ENCODE measurements around the gene SH3RF3. TPM values are rescaled to one million over a fixed set of nuclear protein-coding genes. Genes with fewer than 3 reads are reported as not detected.
A peak's percentile ranks its signal among the peaks of the same experiment; 100 is the strongest.

SH3RF3 gene
- total RNA-seq, 1 donor from 2014 or later: 7.9 TPM

GRCh38 chr2:109208071-109208950, 79.3 kb downstream of the SH3RF3 start:
- peaks cover 9% of the 10 kb centered on the region for H3K9me3 ChIP-seq (replicated peaks)
- intact Hi-C loops (cut with micrococcal nuclease): no loop called here
- H3K27ac ChIP-seq (replicated peaks): peak overlapping the region; percentile 64

GRCh38 chr2:109208951-109209335, 79.9 kb downstream of the SH3RF3 start:
- DNase-seq: no peak

More at GRCh38 chr2:109208071-109208950, 79.3 kb downstream of the SH3RF3 start:
- no peaks in the 10 kb centered on the region for H3K36me3 ChIP-seq
- TF ChIP-seq CTCF (IDR thresholded peaks at IDR 0.05; ENCODE audit: borderline replicate concordance): peak; percentile 19
- no peaks in the 10 kb centered on the region for H3K27me3 ChIP-seq (ENCODE audit: low read depth)
- no peak overlapping the region for H3K4me3 ChIP-seq
- peaks cover 59% of the 10 kb centered on the region for H3K4me1 ChIP-seq
- no peak for DNase-seq

DNA sequence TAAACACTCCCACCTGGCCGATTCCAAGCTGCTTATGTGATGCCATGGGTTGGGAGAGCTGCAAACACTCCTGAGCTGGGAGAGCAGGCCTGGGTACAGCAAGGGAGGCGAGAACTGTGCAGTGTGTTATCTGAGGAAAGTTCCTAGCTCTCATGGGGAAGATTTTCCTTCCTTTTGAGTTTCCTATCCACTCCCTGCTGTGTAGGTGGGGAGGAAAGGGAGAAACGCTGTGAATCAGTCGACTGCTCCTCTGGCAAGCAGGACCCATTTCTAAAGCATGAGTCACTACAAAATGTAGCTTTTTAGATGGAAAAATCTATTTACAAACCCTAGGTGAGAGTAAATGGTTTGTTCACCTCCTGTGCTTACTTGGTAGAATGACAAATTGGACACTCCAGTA, 80.4 kb downstream of the SH3RF3 start:
- no peaks in the 10 kb centered on the region for H3K36me3 ChIP-seq
- no peak overlapping the region for H3K4me3 ChIP-seq
- intact Hi-C loops (cut with micrococcal nuclease): no loop called here
- no peaks in the 10 kb centered on the region for H3K27me3 ChIP-seq (ENCODE audit: low read depth)
- peaks cover 70% of the 10 kb centered on the region for H3K4me1 ChIP-seq
- TF ChIP-seq CTCF (IDR thresholded peaks at IDR 0.05; ENCODE audit: borderline replicate concordance): no peak
- H3K27ac ChIP-seq (replicated peaks): peak overlapping the region; percentile 64
- H3K9me3 ChIP-seq (replicated peaks): peaks cover 9% of the 10 kb centered on the region
- no peak for DNase-seq

More at GRCh38 chr2:109208951-109209335, 79.9 kb downstream of the SH3RF3 start:
- Histone ChIP-seq H3K27me3 (ENCODE audit: low read depth) (no peaks in the 10 kb centered on the region), H3K36me3 (no peaks in the 10 kb centered on the region), H3K4me3 (no peak overlapping the region), H3K27ac (replicated peaks) (peak overlapping the region; percentile 64), H3K4me1 (peaks cover 65% of the 10 kb centered on the region), H3K9me3 (replicated peaks) (peaks cover 9% of the 10 kb centered on the region)
- intact Hi-C loops (cut with micrococcal nuclease): no loop called here
- no peak for TF ChIP-seq CTCF (IDR thresholded peaks at IDR 0.05; ENCODE audit: borderline replicate concordance)

DNA sequence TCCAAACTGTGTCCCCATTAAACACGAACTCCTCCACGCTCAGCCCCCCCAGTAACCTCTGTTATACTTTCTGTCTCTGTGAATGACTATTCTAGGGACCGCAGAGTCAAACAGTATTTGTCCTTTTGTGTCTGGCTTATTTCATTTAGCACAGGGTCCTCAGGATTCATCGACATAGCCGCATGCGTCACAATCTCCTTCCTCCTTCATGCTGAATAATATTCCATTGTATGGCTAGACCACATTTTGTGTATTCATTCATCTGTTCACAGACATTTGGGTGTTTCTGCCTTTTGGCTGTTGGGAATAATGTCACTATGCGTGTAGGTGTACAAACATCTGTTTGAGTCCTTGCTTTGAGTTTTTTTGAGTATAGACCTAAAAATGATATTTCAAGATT, 80.9 kb downstream of the SH3RF3 start:
- Histone ChIP-seq H3K4me1 (peaks cover 75% of the 10 kb centered on the region), H3K36me3 (no peaks in the 10 kb centered on the region), H3K27ac (replicated peaks) (peak overlapping the region; percentile 64), H3K27me3 (ENCODE audit: low read depth) (no peaks in the 10 kb centered on the region), H3K9me3 (replicated peaks) (peaks cover 9% of the 10 kb centered on the region), H3K4me3 (no peak overlapping the region)
- no peak for TF ChIP-seq CTCF (IDR thresholded peaks at IDR 0.05; ENCODE audit: borderline replicate concordance)
- intact Hi-C loops (cut with micrococcal nuclease): no loop called here
- no peak for DNase-seq

GRCh38 chr2:109210431-109211200, 81.6 kb downstream of the SH3RF3 start:
- H3K36me3 ChIP-seq: no peaks in the 10 kb centered on the region
- peak overlapping the region; percentile 64 for H3K27ac ChIP-seq (replicated peaks)
- TF ChIP-seq CTCF (IDR thresholded peaks at IDR 0.05; ENCODE audit: borderline replicate concordance): no peak
- peaks cover 79% of the 10 kb centered on the region for H3K4me1 ChIP-seq
- no peak overlapping the region for H3K4me3 ChIP-seq
- H3K9me3 ChIP-seq (replicated peaks): peaks cover 9% of the 10 kb centered on the region
- no peak for DNase-seq
- no peaks in the 10 kb centered on the region for H3K27me3 ChIP-seq (ENCODE audit: low read depth)
- intact Hi-C loops (cut with micrococcal nuclease): no loop called here

Data from left ventricle myocardium inferior (tissue), 1 donor.